ENCODE data around the gene KRTAP9-1. TPM values are rescaled to one million over a fixed set of nuclear protein-coding genes. Genes with fewer than 3 reads are reported as not detected.

The KRTAP9-1 gene
- total and polyA plus RNA-seq, 12 donors, result not detected

GRCh38 chr17:41184480-41184961 lies 5.2 kb upstream of the KRTAP9-1 start, which contains the start of gene KRTAP4-1:
Gene KRTAP4-1 (minus strand): TSS chr17:41184911. CDS start chr17:41184854, 57 bp downstream.
- no peak within 1 kb of the TSS for H3K27ac ChIP-seq
- H3K36me3 ChIP-seq (replicated peaks in 1 of 2), result no peaks in the 10 kb centered on the region
- H3K4me3 ChIP-seq, result no peak within 1 kb of the TSS
- no peaks in the 10 kb centered on the region for H3K4me1 ChIP-seq (replicated peaks in 1 of 2)
- H3K27me3 ChIP-seq, result no peaks in the 10 kb centered on the region
- TF ChIP-seq CTCF (IDR thresholded peaks at IDR 0.05), result no peak
- TF ChIP-seq POLR2A (IDR thresholded peaks at IDR 0.05), result no peak
- peaks cover 0 to 8% (median 0%) of the 10 kb centered on the region in 3 donors for H3K9me3 ChIP-seq (replicated peaks in 1 of 3)
- intact Hi-C loops (cut with DNase I), result no loop called here
- 63 to 83% (median 69%) methylated on average over 7 to 9 of the region's 9 CpGs for WGBS, 4 donors
- DNase-seq, result no peak

GRCh38 chr17:41185001-41185400 lies 4.7 kb upstream of the KRTAP9-1 start:
- TF ChIP-seq CTCF (IDR thresholded peaks at IDR 0.05) (no peak), POLR2A (IDR thresholded peaks at IDR 0.05) (no peak)
- Histone ChIP-seq H3K4me3 (no peak overlapping the region), H3K27me3 (no peaks in the 10 kb centered on the region), H3K27ac (no peak overlapping the region), H3K36me3 (replicated peaks in 1 of 2) (no peaks in the 10 kb centered on the region), H3K4me1 (replicated peaks in 1 of 2) (no peaks in the 10 kb centered on the region), H3K9me3 (replicated peaks in 1 of 3) (peaks cover 0 to 8% (median 0%) of the 10 kb centered on the region in 3 donors)
- intact Hi-C loops (cut with DNase I), result no loop called here
- DNase-seq, result no peak
- 31 to 58% (median 37%) methylated on average over 1 of the region's 1 CpG for WGBS, 4 donors

- WGBS, 4 donors, result 83 to 94% (median 91%) methylated on average over 2 of the region's 2 CpGs; no CpG with 5 or more reads in 1 of the 4 donors
- TF ChIP-seq POLR2A (IDR thresholded peaks at IDR 0.05) (no peak), CTCF (IDR thresholded peaks at IDR 0.05) (no peak)
- no peak overlapping the region for H3K27ac ChIP-seq
- no peak overlapping the region for H3K4me3 ChIP-seq
- intact Hi-C loops (cut with DNase I), result no loop called here
- peaks cover 0 to 8% (median 0%) of the 10 kb centered on the region in 3 donors for H3K9me3 ChIP-seq (replicated peaks in 1 of 3)
- H3K27me3 ChIP-seq, result no peaks in the 10 kb centered on the region
- DNase-seq, result no peak
- H3K4me1 ChIP-seq (replicated peaks in 1 of 2), result no peaks in the 10 kb centered on the region
- H3K36me3 ChIP-seq (replicated peaks in 1 of 2), result no peaks in the 10 kb centered on the region
Observed at GRCh38 chr17:41186872-41187271, 2.8 kb upstream of the KRTAP9-1 start.

GRCh38 chr17:41190328-41190727 lies 641 bp downstream of the KRTAP9-1 start:
- Histone ChIP-seq H3K9me3 (replicated peaks in 1 of 3) (peaks cover 0 to 3% (median 0%) of the 10 kb centered on the region in 3 donors), H3K27me3 (no peaks in the 10 kb centered on the region), H3K36me3 (replicated peaks in 1 of 2) (no peaks in the 10 kb centered on the region), H3K4me1 (replicated peaks in 1 of 2) (no peaks in the 10 kb centered on the region), H3K4me3 (no peak overlapping the region), H3K27ac (no peak overlapping the region)
- intact Hi-C loops (cut with DNase I), result no loop called here
- WGBS, 4 donors, result 72 to 85% (median 84%) methylated on average over 2 to 3 of the region's 3 CpGs
- TF ChIP-seq POLR2A (IDR thresholded peaks at IDR 0.05), result no peak
- TF ChIP-seq CTCF (IDR thresholded peaks at IDR 0.05), result no peak
- DNase-seq, result no peak

All from adrenal gland (tissue), 12 donors.